ENCODE measurements around the gene BDKRB1. TPM values are rescaled to one million over a fixed set of nuclear protein-coding genes. Genes with fewer than 3 reads are reported as not detected.

The BDKRB1 gene
- not detected in 2 replicates for total RNA-seq (2014; rRNA removed; shearing (Covaris generic))
- not detected in 2 replicates for polyA plus RNA-seq (2014; cell fraction: nucleus; rRNA removed)

DNA sequence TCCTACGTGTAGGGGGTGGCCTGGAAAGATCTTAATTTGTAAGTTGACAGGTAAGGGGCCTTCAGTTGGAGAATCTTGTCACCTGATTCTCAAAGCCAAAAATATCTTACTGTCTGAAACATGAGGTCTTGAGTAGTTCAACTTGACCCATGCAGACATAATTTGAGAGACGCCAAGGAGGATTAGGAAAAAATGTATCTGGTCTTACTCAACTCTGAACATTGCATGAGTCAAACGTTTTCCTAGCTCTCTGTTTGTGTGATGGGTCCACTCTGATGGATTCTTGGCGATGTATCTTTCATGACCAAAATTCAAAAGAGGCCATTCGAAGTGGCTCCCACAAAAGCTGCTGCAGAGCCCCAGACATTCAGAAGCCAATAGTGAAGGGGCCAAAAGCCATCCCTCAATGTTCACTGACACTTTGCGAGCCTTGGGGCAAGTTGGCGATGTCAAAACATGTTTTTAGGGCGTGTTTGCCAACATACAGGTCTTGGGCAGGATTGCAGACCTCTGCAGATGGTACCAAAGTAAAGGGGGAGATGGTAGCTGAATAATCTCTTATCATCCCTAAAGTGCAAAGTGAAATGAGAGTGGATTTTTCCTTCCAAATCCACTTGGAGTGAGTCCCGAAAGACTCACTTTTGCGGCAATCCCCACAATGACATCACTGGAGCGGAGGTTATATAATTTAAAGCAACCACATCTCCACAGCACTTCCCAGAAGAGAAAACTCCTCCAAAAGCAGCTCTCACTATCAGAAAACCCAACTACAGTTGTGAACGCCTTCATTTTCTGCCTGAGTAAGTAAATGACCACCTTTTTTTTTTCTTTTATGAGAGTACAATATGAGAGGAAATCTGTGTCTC is at the start of gene BDKRB1:
BDKRB1 (plus strand) TSS at position 710 of the 866 bp plus-strand sequence. CDS start 7,473 bp downstream, outside the sequence.
- DNase-seq (ENCODE audit: extremely low read depth, low read depth) = no peak

DNA sequence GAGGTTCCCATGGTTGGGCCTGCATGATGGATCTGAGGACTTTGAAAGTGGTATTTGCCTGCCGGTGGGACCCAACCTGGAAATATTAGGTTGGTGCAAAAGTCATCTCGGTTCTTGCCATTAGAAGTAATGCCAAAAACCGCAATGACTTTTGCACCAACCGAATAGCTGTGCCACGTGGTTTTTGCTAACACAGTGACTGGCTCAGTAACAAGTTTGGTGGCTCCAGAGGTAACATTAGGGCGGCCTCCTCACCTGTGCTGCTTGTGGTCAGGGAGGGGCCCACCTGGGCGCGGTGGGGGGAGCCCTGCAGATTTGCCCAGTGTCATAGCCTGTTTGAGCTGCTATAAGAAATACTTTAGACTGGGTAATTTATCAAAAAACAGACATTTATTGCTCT is 49.5 kb upstream of the BDKRB1 start:
- no peak for DNase-seq (ENCODE audit: extremely low read depth, low read depth)

DNA sequence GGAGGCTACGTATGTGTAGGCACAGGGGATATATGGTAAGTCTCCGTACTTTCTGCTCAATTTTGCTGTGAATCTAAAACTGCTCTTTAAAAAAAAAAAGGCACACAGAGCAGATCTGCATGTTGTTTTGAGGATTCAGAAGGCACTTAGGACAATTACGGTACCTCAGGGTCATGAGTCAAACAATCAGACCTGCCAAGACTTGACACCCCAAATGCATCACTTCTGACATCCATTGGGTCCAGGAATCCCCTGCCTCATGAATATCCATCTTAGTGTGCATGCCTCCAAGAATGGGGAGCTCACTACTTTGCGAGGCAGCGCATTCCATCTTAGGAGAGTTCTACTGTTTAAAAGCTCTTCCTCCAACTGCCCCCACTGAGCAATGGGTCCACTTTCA is 48.3 kb upstream of the BDKRB1 start:
- no peak for DNase-seq (ENCODE audit: extremely low read depth, low read depth)

DNA sequence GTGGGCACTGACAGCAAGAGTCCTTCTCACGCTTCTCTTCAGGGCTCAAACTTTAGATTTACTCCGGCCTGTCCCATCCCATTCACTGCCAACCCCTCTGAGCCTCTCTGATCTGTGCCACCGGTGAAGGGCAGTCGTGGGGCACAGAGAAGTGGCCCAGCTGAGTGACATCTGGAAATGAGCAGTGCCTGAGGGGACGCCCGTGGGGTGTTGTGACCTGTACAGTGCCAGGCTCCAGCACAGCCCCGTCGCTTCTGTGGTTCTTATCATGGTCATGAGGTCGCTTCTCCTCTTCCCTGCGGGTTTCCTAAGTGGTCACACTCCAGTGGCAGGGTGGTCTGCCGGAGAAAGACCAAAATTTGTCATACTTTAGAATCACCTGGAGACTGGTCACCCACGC is 47.3 kb upstream of the BDKRB1 start:
- no peak for DNase-seq (ENCODE audit: extremely low read depth, low read depth)

DNA sequence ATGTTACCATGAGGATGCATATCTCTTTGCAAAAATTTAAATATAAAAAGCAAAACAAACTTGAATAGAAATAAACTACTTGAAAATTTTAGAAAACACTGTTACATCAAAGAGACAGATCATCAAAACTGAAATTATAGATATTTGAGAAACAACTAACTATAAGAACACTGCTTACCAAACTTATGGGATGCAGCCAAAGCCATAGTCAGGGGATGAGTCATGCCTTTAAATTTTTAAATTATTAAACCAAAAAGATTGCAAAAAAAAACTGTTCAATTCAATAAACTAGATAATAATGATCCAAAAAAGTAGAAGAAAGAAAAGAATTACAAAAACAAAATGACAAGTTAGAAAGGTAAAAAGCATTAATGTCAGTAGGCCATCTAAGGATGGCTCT is 43.9 kb upstream of the BDKRB1 start:
- no peak for DNase-seq (ENCODE audit: extremely low read depth, low read depth)

DNA sequence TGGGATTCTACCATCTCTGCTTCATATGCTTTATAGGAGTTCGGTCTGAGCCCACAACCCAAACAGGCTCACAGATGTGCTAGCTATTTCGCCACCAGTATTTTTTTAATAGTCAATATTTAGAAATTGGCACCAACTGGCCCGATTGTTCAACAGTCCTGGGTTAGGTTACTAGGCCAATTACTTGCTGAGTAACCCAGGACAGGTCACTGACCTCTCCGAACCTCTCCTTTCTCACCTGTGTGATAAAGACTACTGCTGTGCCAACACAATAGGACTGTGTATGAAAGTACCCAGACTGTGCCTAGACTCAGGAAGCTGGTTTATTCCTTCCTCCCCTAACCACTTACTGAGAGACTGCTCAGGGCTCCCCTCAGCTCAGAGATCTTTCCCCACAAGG is 43.1 kb upstream of the BDKRB1 start:
- DNase-seq (ENCODE audit: extremely low read depth, low read depth) = no peak

DNA sequence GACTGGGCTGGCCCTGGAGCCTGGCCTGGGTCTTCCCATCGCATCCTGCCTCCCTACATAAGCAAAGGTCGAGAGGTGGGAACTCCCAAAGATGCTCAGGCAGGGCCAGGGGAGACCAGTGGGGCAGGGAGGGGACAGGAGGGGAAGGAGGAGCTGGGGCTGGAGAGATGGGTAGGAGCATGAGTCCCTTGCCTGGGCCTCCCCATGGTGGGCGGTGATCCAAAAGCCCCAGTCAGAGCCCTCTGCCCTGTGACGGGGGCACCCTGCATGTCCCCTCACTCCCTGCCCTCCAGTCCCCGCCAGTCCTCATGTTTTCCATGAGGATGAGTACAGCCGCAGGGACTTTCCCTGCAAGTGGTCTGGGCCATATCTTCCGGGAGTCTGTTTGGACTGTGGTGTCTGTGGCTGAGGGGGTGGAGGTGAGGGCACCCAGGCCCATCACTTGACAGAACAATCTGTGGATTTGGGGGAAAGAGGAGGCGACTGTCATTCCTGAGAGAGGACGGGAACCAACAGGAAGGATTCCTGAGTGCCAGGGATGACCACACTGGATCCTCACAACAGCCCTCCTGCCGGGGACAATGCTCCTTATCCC is 42.0 kb upstream of the BDKRB1 start:
- no peak for DNase-seq (ENCODE audit: extremely low read depth, low read depth)

DNA sequence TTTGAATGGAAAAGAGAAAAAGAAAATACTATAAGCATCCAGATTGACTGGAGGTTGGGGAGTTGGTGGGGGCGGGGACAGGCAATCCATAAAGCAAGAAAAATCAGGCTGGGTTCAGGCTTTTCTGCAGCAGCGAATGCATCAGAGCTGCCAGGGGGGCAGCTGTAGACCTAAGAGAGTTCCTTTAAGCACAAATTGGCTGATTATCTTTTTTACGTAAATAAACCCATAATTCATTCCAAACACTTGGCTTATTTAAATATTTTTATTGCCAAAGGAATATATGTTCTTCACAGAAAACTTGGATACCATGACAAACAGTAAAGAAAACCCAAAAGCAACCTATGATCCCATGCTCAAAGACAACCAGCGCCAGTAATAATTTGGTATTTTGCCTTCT is 41.2 kb upstream of the BDKRB1 start:
- DNase-seq (ENCODE audit: extremely low read depth, low read depth) = no peak

DNA sequence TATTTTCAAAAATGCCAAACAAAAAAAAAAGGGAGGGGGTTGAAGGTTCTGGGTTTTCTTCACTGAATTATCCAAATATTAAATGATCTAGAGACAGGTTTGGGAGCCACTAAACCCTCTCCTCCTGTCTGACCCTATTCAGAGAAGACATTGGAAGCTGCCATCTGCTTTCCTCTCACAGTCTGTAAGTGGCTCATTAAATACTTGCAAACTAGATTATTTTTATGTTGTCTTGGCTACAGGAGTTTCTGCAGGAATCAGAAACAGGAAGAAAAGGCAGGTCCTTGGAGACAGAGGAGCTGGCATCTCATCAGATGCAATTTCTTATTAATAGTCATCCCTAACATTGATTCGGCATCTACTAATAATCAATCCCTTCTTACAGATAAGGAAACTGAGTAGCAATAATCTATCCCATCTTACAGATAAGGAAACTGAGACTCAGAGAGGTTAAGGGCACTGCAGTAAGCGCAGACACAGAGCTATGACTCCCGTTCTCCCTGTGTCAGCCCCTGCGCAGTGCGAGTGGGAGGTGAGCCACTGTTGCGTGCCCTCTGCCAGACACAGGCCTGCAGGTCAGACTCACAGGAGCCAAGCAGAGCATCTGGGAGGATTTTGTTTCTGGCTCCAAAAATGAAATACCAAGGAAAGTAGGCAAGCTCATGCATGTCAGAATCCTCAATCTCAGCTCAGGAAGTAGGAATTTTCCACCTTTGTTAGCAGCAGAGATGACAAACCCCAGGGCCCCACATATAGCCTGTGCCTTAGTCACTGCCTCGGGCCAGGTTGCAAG is 40.4 kb upstream of the BDKRB1 start:
- DNase-seq (ENCODE audit: extremely low read depth, low read depth) = no peak

DNA sequence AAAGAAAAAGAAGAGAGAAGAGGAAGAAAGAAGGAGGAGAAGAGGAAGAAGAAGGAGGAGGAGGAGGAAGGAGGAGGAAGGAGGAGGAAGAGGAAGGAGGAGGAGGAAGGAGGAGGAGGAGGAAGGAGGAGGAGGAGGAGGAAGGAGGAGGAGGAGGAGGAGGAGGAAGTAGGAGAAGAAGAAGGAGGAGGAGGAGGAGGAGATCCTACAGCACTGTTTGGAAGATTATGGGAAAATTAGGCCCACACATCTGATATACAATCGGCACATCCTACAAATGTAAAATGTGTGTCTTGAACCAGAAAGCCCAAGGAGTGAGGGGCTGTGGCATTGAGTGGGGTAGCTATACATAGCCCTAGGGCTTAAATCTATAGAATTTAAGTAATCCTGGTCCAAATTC is 39.4 kb upstream of the BDKRB1 start:
- DNase-seq (ENCODE audit: extremely low read depth, low read depth) = no peak

DNA sequence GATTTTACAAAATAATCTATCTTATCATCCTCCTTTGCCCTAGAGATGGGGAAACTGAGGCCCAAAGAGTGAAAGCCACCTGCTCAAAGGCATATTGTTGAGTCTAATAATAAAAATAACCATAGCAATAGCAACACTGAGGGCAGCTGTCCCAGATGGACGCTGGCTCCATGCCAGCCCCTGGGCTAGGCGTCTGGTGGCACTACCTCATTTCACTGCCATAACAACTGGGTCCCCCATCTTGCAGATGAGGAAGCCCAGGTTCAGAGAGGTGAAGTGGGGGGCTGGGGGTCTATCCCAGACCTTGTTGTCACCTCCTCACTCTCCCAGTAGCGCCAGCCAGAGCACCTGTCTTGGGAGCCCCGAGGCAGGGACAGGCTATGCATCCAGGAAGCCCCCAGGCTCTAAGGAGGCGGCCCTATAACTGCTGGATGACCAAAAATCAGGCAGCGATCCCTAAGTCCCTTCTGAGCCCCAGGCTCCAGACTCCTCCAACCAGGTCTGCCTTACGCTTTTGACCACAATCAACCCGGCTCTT is 38.6 kb upstream of the BDKRB1 start:
- no peak for DNase-seq (ENCODE audit: extremely low read depth, low read depth)

DNA sequence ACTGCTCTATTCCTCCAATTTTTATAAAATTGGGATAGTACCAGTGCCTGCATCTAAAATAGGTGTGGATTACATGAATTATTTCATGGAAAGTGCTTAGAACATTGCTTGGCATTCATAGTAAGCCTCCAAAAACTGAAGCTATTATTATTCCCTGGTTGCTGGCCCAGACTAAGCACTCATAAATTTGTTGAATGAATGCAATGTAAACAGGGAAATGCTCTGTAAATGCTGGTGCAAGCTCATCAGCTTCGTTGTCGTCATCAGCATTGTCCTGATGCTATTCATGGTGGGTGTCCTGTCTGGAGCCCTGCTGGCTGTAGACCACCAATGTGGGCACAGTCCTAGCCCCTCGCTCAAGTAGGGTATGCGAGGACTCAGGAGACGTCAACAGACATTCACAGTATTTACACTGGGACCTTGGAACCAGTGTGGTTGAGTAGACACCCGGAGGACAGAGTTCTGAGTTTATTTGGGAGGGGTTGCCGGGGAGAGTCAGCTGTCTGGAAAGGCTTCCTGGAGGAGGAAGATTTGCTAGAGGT is 34.8 kb upstream of the BDKRB1 start:
- no peak for DNase-seq (ENCODE audit: extremely low read depth, low read depth)

DNA sequence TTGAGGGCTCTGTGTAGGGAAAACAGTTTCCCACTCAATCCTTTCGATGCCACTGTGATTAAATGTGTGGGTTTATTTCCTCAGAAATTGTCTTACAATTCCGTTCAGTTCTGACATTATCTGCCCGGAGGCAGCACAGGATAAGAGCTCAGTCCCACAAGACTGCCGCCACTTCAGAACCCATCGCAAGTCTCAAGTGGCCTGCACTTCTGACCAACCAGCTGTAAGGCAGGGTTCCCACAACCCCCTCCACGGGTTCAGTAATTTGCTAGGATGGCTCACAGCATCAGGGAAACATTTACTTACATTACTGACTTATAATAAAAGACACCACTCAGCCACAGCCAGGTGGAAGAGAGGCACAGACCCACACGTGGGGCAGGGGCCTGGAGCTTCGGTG is 34.2 kb upstream of the BDKRB1 start:
- DNase-seq (ENCODE audit: extremely low read depth, low read depth) = no peak

DNA sequence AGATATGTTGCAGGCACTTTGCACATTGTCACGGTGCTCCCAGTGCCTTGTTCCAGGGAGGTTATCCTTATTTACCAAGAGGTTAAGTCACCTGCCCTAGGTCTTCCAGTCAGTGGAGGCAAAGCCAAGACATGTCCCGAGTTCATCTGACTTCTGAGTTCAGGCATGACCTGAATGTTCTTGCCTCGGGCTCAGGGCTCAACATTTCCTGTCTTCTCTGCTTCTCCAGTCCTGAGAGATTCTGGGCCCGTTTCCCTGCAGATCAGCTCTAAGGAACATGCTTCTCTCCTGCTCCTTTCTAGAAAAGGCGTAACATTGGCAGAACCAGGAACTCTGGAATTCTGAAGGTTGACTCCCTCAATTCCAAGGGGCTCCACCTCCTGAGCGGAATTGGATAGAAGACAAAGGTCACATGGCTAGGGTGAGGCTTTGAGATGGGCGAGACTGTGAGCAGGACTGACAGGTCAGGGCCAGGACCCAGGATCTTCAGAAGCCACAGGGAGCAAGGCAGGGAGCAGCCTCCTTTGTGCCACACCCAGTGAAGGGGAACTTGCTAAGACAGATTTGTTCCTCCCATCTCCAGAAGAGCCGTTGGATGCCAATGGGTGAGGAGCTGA is 31.4 kb upstream of the BDKRB1 start:
- DNase-seq (ENCODE audit: extremely low read depth, low read depth) = no peak

DNA sequence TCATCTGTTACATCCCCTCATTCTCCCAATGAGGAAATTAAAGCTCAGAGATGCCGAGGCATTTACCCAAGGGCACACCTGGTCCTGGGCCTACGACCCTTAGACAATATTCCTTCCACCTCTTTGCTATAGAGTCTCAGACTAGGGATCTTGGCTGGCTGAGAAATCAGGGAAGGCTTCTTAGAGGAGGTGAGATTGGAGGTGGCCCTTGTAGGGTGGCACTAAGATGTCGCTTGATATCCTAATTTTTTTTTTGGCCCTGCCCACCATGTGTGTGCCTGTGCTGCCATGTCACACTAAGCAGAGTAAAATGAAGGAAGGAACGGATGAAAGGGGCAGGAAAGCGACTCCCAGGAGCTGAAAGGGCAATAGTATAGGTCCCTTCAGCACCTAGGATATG is 30.8 kb upstream of the BDKRB1 start:
- DNase-seq (ENCODE audit: extremely low read depth, low read depth) = no peak

DNA sequence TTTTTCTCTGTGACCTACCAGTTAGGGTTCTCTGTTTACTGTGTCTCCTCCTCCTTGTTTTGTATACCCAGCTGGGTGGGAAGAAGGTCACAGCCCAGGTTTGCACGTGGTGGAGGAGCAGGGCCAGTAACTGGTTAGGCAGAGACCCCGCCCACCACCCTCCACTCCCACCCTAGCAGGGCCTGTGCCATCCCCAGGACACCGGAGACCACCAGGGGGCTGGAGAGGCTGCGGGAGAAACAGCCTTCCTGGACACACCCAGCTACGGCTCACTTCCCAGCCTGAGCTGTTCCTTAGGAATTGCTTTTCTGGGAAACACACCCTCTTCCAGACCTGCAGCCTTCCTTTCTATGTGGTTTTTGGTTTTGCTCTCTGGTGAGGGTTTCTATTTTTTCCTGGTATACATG is 30.3 kb upstream of the BDKRB1 start:
- DNase-seq (ENCODE audit: extremely low read depth, low read depth) = no peak

DNA sequence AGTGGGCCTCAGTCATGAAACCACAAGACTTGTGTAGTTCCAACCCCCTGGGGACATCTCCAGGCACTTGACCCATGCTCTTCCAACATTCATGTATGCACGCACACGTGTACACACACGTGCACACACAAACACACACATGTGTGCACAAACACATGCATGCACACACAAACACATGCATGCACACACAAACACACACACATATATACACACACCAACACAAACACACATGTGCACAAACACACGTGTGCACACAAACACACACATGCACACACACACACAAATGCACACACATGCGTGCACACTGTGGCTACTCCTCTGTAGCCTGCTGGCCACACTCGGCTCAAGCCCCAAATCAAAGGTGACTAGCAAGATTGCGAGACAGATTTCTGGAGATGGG is 28.6 kb upstream of the BDKRB1 start:
- DNase-seq (ENCODE audit: extremely low read depth, low read depth) = no peak

DNA sequence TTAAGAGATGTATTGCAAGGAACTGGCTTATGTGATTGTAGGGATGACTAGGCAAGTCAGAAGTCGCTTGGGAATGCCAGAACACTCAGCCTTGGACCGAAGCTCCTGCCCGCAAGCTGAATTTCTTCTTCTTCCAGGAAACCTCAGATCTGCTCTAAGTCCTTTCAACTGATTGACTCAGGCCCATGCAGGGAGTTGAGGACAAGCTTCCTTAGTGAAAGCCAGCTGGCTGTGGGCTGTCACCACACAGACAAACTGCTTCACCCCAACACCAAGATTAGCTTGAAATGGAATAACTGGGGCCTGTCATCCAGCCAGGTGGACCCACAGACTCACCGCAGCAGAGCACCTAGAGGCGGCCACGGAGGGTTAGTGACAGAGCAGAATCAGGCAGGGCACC is 26.7 kb upstream of the BDKRB1 start:
- DNase-seq (ENCODE audit: extremely low read depth, low read depth) = no peak

DNA sequence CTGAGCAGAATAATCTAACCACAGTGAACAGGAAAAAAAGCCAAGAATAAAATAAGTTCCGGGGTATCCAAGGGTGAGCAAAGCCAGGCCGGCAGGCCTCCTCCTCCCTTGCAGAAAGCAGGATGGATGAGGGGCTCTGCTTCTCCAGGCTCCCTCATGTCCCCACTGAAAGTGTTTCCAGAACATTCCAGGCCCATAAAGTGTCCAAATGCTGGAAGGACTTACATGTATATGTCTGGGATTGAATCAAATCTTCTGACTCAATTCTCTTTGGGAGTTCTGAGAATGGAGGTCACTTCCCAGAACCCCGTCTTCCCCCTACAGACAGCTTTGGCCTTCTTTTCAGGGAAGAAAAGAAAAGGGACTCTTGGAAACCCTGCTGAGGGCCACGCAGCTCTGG is 25.0 kb upstream of the BDKRB1 start:
- DNase-seq (ENCODE audit: extremely low read depth, low read depth) = no peak

DNA sequence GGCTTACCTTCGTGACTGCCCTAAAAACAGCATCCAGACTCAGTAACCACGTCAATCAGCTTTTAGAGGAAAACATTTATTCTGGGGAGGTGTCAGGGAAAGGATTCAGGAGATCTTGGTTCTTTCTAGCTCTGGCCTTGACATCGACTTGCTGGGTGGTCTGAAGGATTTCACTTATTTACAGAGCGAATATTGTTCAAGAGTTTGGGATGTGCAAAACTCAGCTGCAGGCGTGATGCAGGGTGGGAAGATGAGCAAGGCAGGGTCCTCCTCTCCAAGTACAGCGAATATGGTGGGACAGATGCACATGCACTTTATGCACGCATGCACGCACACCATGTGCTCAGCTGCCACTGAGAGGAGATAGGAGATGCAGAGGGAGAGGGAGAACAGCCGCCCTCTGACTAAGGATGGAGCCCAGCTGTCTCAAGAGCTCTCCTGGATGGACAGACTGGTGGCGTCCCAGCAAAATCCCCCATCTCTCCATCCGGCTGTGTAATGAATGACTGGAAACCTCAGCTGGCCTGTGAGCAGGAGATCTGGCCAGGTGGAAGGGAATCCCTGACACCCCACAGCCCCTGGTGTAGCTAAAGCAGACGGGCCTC is 24.4 kb upstream of the BDKRB1 start:
- DNase-seq (ENCODE audit: extremely low read depth, low read depth) = no peak
